Endothelial cell of umbilical vein (primary cell): Measurements from ENCODE around the gene SH3BP5L. TPM values are rescaled to one million over a fixed set of nuclear protein-coding genes. Genes with fewer than 3 reads are reported as not detected.

ENCODE experiments used
- BruUV-seq: library from RNA; stranded (reverse); fragments of 400-500 nt; replicated peaks from 2 replicates; lab custom pipeline; 2021; lab: Mats Ljungman, UMichigan
- CTCF ChIA-PET: fragments of 300-600, 350-600 bp; sonication (Branson Sonifier 250); formaldehyde crosslinking; loops from one replicate; lab custom pipeline; 2021; ENCODE audit warnings: antibody characterized with exemption, inconsistent platforms; lab: Charles Lee
- POLR2A ChIA-PET: fragments of 300-600, 350-600 bp; sonication (Branson Sonifier 250); formaldehyde crosslinking; loops from one replicate; lab custom pipeline; 2021; ENCODE audit warnings: antibody characterized with exemption, inconsistent platforms; lab: Charles Lee
- DNase-seq: peaks from one replicate; pipeline ENCODE4 v3.0.0-alpha.2; 2011; ENCODE audit warnings: low read depth, low spot score
- FAIRE-seq: peaks from 2 replicates; lab custom pipeline; 2011; peaks lifted over from hg19 to GRCh38; lab: Jason Lieb, UNC
- H2AFZ ChIP-seq: 2 replicates; pipeline ENCODE4 v1.6.0; 2012; ENCODE audit warnings: low read depth, low read length, control low read depth, inconsistent platforms
- H3K27ac ChIP-seq: 2 replicates; pipeline ENCODE4 v1.5.1; 2011; ENCODE audit warnings: low read depth, mild to moderate bottlenecking, control low read depth, low read length, moderate library complexity; ENCODE audit not compliant: insufficient read depth
- H3K27me3 ChIP-seq, 2 experiments: 2 replicates each; pipeline versions ENCODE4 v1.6.0 to v1.6.1; 2011; ENCODE audit warnings: low read length in 2 of 2, mixed read lengths in 1 of 2; ENCODE audit not compliant: control insufficient read depth in 2 of 2, insufficient read depth in 2 of 2
- H3K36me3 ChIP-seq, 2 experiments: 2 replicates in 1 of 2; 3 replicates in 1 of 2; pipeline ENCODE4 v1.5.1; 2011; ENCODE audit warnings: low read length in 2 of 2, mild to moderate bottlenecking in 1 of 2, moderate library complexity in 1 of 2; ENCODE audit not compliant: control insufficient read depth in 2 of 2, insufficient read depth in 2 of 2; ENCODE audit errors: extremely low read depth in 1 of 2
- H3K4me1 ChIP-seq: 3 replicates; pipeline ENCODE4 v1.5.1; 2011; ENCODE audit warnings: mild to moderate bottlenecking, low read length; ENCODE audit not compliant: control insufficient read depth, insufficient read depth; ENCODE audit errors: extremely low read depth
- H3K4me2 ChIP-seq: 2 replicates; pipeline ENCODE4 v1.6.1; 2011; ENCODE audit warnings: low read length, control low read depth, mixed read lengths; ENCODE audit not compliant: insufficient read depth
- H3K4me3 ChIP-seq, 3 experiments: fragments of 200-600 bp in 1 of 3; sonication (generic), shearing (Covaris generic) in 1 of 3; replicated peaks in 1 of 3; 2 replicates each; pipeline ENCODE4 v1.5.1; 2011 to 2016; ENCODE audit warnings: control low read depth in 3 of 3, low read length in 3 of 3, mild to moderate bottlenecking in 2 of 3, inconsistent platforms in 1 of 3, low read depth in 1 of 3, moderate library complexity in 1 of 3; ENCODE audit not compliant: insufficient read depth in 1 of 3
- H3K79me2 ChIP-seq: 2 replicates; pipeline ENCODE4 v1.6.0; 2012; ENCODE audit warnings: low read length, inconsistent platforms; ENCODE audit not compliant: control insufficient read depth, insufficient read depth
- H3K9ac ChIP-seq: replicated peaks from 2 replicates; pipeline ENCODE3; 2011; ENCODE audit warnings: low read length, control low read depth; ENCODE audit not compliant: insufficient read depth; ENCODE audit errors: extremely low read depth
- H3K9me1 ChIP-seq: replicated peaks from 3 replicates; pipeline ENCODE4 v1.6.0; 2011; ENCODE audit warnings: mild to moderate bottlenecking, low read length; ENCODE audit not compliant: control insufficient read depth, insufficient read depth; ENCODE audit errors: extremely low read depth
- H3K9me3 ChIP-seq: replicated peaks from 2 replicates; pipeline ENCODE4 v1.5.1; 2012; ENCODE audit warnings: low read length, inconsistent platforms; ENCODE audit not compliant: control insufficient read depth, insufficient read depth
- H4K20me1 ChIP-seq: replicated peaks from 2 replicates; pipeline ENCODE3; 2011; ENCODE audit warnings: mild to moderate bottlenecking, low read length; ENCODE audit not compliant: control insufficient read depth, insufficient read depth; ENCODE audit errors: extremely low read depth
- CTCF ChIP-seq, 2 donors: IDR thresholded peaks; 1 replicate in 1 of 2; 2 replicates in 1 of 2; pipeline ENCODE4 v1.5.1; 2011; ENCODE audit warnings: low read length in 2 of 2, mild to moderate bottlenecking in 2 of 2, moderate library complexity in 2 of 2, control low read depth in 1 of 2, inconsistent platforms in 1 of 2, low read depth in 1 of 2; ENCODE audit not compliant: insufficient read depth in 1 of 2; ENCODE audit errors: extremely low read depth in 1 of 2
- EZH2 ChIP-seq: IDR thresholded peaks from 2 replicates; pipeline ENCODE4 v1.6.1; 2012; ENCODE audit warnings: borderline replicate concordance, low read depth, mild to moderate bottlenecking, moderate library complexity, low read length, inconsistent platforms; ENCODE audit not compliant: severe bottlenecking
- FOS ChIP-seq: IDR thresholded peaks from 2 replicates; pipeline ENCODE4 v1.6.1; 2011; ENCODE audit warnings: mild to moderate bottlenecking, low read length, moderate library complexity, borderline replicate concordance; ENCODE audit not compliant: insufficient read depth
- GATA2 ChIP-seq: IDR thresholded peaks from 2 replicates; pipeline ENCODE4 v1.7.0; 2011; ENCODE audit warnings: low read depth, mild to moderate bottlenecking, moderate library complexity, mixed read lengths, low read length; ENCODE audit not compliant: insufficient read length, insufficient read depth
- JUN ChIP-seq: IDR thresholded peaks from 2 replicates; pipeline ENCODE4 v1.6.1; 2011; ENCODE audit warnings: borderline replicate concordance, low read depth; ENCODE audit not compliant: insufficient read length, insufficient read depth
- MYC ChIP-seq: IDR thresholded peaks from one replicate; pipeline ENCODE4 v1.6.1; 2011; ENCODE audit warnings: mild to moderate bottlenecking, low read depth, low read length
- POLR2A ChIP-seq: IDR thresholded peaks from 2 replicates; pipeline ENCODE4 v1.6.1; 2012; ENCODE audit warnings: low read depth, mild to moderate bottlenecking, control low read depth, low read length
- POLR2AphosphoS5 ChIP-seq: IDR thresholded peaks from 2 replicates; pipeline ENCODE4 v1.6.1; 2012; ENCODE audit warnings: low read depth, mild to moderate bottlenecking, control low read depth, low read length, moderate library complexity; ENCODE audit not compliant: insufficient read depth
- dilution Hi-C: fragments of 300-500 bp; cut with MboI; formaldehyde crosslinking; loops from one replicate; pipeline ENCODE4 v1.15.0; 2019; ENCODE audit warnings: low sequenced_read_pairs; ENCODE audit not compliant: extremely low pct_ligation_motif_present
- intact Hi-C: fragments of 100-400 bp; cut with micrococcal nuclease; formaldehyde crosslinking; loops from one replicate; pipeline ENCODE4 v1.10.0; 2022
- polyA plus RNA-seq, 4 experiments: library from polyadenylated mRNA; depleted of rRNA in 3 of 4; stranded (reverse) in 3 of 4; unstranded in 1 of 4; fragments of >200 nt; gene quantifications; 2 replicates each; pipeline versions ENCODE4 v1.2.1 to v1.2.3, GENCODE V29; 2011 to 2012; ENCODE audit warnings: missing spikeins in 1 of 4
- total RNA-seq: library from RNA; stranded (reverse); gene quantifications from 2 replicates; pipeline ENCODE4 v1.2.3, GENCODE V29; 2021
- TF ChIP-seq, protein P1 (sequence below): IDR thresholded peaks from 2 replicates; pipeline ENCODE4 v1.6.1; 2011; ENCODE audit not compliant: insufficient read depth, insufficient read length

SH3BP5L gene
- total and polyA plus RNA-seq, 2 donors (not counting 3 experiments of a cell fraction or from before 2014, with no cell fraction given), result 24.7 TPM

DNA sequence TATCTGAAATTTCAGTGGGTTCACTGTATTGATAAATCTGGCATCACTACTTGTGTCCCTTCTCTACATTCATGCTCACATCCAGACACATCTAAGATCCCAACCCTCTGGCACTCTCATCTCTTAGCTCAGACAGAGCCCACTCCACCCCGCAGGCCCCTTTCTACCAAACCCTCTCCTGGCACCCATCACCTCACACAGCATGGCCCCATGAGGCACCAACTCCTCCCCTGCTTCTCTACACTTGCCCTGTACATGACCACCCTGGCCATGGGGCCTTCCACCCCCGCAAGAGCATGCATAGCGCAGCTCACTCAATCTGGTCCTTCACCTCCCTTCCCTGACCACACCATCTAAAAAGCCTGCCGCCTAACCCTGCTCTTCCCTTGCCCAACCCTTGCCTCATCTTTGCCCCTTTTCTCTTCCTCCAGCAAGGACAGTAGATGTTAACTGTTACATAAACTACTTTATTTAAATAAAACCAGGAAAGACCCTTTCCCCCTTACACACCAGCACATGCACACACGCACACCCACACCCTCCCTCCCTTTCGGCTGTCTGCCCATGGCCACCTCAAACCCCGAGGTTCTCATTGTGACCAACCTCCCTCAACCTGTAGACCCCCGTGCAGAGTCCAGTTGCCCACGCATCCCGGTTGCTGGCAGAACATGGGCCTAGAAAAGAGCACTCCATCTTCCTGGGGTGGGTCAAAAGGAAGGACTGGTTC lies 15.6 kb downstream of the SH3BP5L start:
- Histone ChIP-seq H3K9me1 (no peaks in the 10 kb centered on the region), H3K9ac (no peak overlapping the region), H3K4me3 (no peak overlapping the region), H3K4me2 (no peak overlapping the region), H3K36me3 (peaks cover 5 to 30% of the 10 kb centered on the region in 2 experiments), H4K20me1 (no peaks in the 10 kb centered on the region), H2AFZ (no peak overlapping the region), H3K4me1 (peaks cover 2% of the 10 kb centered on the region), H3K27ac (no peak overlapping the region), H3K27me3 (no peaks in the 10 kb centered on the region), H3K9me3 (no peaks in the 10 kb centered on the region), H3K79me2 (no peaks in the 10 kb centered on the region)
- intact Hi-C loops, result loop anchor here (5.0 kb wide), 3 partner anchors 568 to 1418 kb away; no protein-coding TSS in a partner anchor
- no peak for DNase-seq
- ChIA-PET CTCF (interaction anchor here (0.5 kb wide), 1 partner anchor 89 kb away, joined by 5 read pairs; no protein-coding TSS in a partner anchor), POLR2A (no interaction called here)
- no peak for FAIRE-seq
- dilution Hi-C loops, result no loop called here
- no TSS peak for BruUV-seq
- no peak for TF ChIP-seq JUN
- TF ChIP-seq FOS, result no peak
- TF ChIP-seq MYC, result no peak
- no peak for TF ChIP-seq CTCF (IDR thresholded peaks at IDR 0.05; ENCODE audit: extremely low read depth in 1 of 2, insufficient read depth in 1 of 2, low read depth in 1 of 2, low read length in 2 of 2)

- no peak overlapping the region for H2AFZ ChIP-seq
- DNase-seq, result no peak
- no peak for FAIRE-seq
- intact Hi-C loops, result loop anchor here (5.0 kb wide), 3 partner anchors 567 to 1417 kb away; no protein-coding TSS in a partner anchor
- H3K4me1 ChIP-seq, result peaks cover 2% of the 10 kb centered on the region
- ChIA-PET CTCF (no interaction called here), POLR2A (no interaction called here)
- BruUV-seq, result no TSS peak
- no peaks in the 10 kb centered on the region for H3K9me1 ChIP-seq
- no peaks in the 10 kb centered on the region for H3K27me3 ChIP-seq
- H3K27ac ChIP-seq, result no peak overlapping the region
- no peaks in the 10 kb centered on the region for H3K9me3 ChIP-seq
- no peak overlapping the region for H3K9ac ChIP-seq
- TF ChIP-seq, protein P1, sequence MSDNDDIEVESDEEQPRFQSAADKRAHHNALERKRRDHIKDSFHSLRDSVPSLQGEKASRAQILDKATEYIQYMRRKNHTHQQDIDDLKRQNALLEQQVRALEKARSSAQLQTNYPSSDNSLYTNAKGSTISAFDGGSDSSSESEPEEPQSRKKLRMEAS, result no peak
- no peak for TF ChIP-seq CTCF (IDR thresholded peaks at IDR 0.05; ENCODE audit: extremely low read depth in 1 of 2, insufficient read depth in 1 of 2, low read depth in 1 of 2, low read length in 2 of 2)
- no peak for TF ChIP-seq FOS
- no peak for TF ChIP-seq JUN
- no peak for TF ChIP-seq POLR2A
- TF ChIP-seq GATA2, result no peak
- no peak for TF ChIP-seq MYC
- no peak for TF ChIP-seq EZH2
- TF ChIP-seq POLR2AphosphoS5, result no peak
- H3K79me2 ChIP-seq, result no peaks in the 10 kb centered on the region
- H4K20me1 ChIP-seq, result no peaks in the 10 kb centered on the region
- H3K4me3 ChIP-seq, result no peak overlapping the region
- H3K4me2 ChIP-seq, result no peak overlapping the region
- dilution Hi-C loops, result no loop called here
- peaks cover 2 to 21% of the 10 kb centered on the region in 2 experiments for H3K36me3 ChIP-seq
Observed at GRCh38 chr1:248808876-248809275, 16.8 kb downstream of the SH3BP5L start.
